Measurements from ENCODE around the gene PLCG2. TPM values are rescaled to one million over a fixed set of nuclear protein-coding genes. Genes with fewer than 3 reads are reported as not detected.

Gene PLCG2
- total RNA-seq, 2 donors from 2014 or later, result 11.6 to 30.9 TPM

- no peaks in the 10 kb centered on the region for H3K36me3 ChIP-seq
- H3K4me3 ChIP-seq, result no peak overlapping the region
- no peak for TF ChIP-seq CTCF (IDR thresholded peaks at IDR 0.05)
- no peaks in the 10 kb centered on the region for H3K9me3 ChIP-seq
- no peaks in the 10 kb centered on the region for H3K4me1 ChIP-seq (ENCODE audit: control insufficient read depth in 1 of 2, low read depth in 2 of 2)
- no peak overlapping the region for H3K27ac ChIP-seq
- no peak for ATAC-seq (ENCODE audit: insufficient number of reproducible peaks, low FRiP score, low read depth)
- no peaks in the 10 kb centered on the region for H3K27me3 ChIP-seq (replicated peaks; ENCODE audit: insufficient read depth)
- no peak for DNase-seq (ENCODE audit: low spot score)
These were observed 31.3 kb downstream of the PLCG2 start for GRCh38 chr16:81810361-81810760.

GRCh38 chr16:81810894-81811538 lies 31.9 kb downstream of the PLCG2 start:
- Histone ChIP-seq H3K27me3 (replicated peaks; ENCODE audit: insufficient read depth) (no peaks in the 10 kb centered on the region), H3K4me3 (no peak overlapping the region), H3K9me3 (no peaks in the 10 kb centered on the region), H3K36me3 (no peaks in the 10 kb centered on the region), H3K4me1 (ENCODE audit: control insufficient read depth in 1 of 2, low read depth in 2 of 2) (no peaks in the 10 kb centered on the region), H3K27ac (no peak overlapping the region)
- DNase-seq (ENCODE audit: low spot score) (no peak), ATAC-seq (ENCODE audit: insufficient number of reproducible peaks, low FRiP score, low read depth) (no peak)
- no peak for TF ChIP-seq CTCF (IDR thresholded peaks at IDR 0.05)

DNA sequence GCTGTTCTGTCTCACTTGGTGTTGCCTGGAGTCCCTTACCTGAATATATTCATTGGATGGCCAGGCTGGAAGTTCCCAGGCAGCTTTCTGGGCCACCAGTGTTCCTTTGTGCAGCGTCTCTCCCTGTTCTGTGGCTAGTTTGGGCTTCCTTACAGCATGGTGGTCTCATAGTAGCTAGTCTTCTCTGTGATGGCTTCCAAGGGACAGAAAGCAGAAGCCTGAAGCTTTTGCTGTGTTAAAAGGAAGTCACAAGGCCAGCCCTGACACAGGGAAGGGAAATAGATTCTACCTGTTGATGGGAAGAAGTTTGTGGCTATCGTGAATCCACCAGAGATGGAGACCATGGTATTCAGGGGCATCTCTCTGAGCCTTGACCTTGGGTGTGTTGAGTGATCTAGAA lies 34.6 kb downstream of the PLCG2 start:
- no peaks in the 10 kb centered on the region for H3K36me3 ChIP-seq
- no peak for DNase-seq (ENCODE audit: low spot score)
- no peaks in the 10 kb centered on the region for H3K27me3 ChIP-seq (replicated peaks; ENCODE audit: insufficient read depth)
- ATAC-seq (ENCODE audit: insufficient number of reproducible peaks, low FRiP score, low read depth), result no peak
- no peaks in the 10 kb centered on the region for H3K4me1 ChIP-seq (ENCODE audit: control insufficient read depth in 1 of 2, low read depth in 2 of 2)
- no peak for TF ChIP-seq CTCF (IDR thresholded peaks at IDR 0.05)
- no peak overlapping the region for H3K4me3 ChIP-seq
- no peaks in the 10 kb centered on the region for H3K9me3 ChIP-seq
- no peak overlapping the region for H3K27ac ChIP-seq

DNA sequence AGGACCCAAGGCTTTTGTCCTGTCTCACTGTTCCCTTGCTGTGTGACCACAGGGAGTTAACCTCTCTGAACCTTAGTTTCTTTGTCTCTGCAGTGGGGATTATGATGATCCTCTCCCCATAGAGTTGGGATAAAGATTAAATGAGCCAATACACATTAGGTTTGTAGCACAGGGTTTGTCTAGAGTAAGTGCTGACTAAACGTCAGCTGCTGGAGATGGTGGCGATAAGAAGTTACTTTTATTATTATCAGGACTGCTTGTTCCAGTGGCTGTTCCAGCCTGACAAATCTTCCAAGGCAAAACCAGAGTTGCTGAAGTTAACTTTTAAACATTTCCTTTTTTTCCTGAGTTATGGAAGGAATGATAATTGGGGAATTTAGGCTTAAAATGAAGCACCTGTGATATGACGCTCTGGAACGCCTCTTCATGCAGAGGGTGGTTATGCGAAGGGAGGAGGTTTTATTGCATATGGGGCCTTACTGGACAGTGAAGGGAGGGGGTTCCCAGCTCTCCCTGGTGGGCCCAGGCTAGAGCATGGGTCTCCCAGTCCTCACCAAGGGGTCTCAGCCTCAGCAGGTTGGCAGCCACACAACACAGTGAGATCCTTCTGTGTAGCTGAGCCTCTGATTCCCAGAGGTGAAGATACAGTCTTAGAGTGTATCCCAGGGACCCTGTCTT lies 35.8 kb downstream of the PLCG2 start:
- no peak overlapping the region for H3K27ac ChIP-seq
- no peak for TF ChIP-seq CTCF (IDR thresholded peaks at IDR 0.05)
- no peaks in the 10 kb centered on the region for H3K27me3 ChIP-seq (replicated peaks; ENCODE audit: insufficient read depth)
- ATAC-seq (ENCODE audit: insufficient number of reproducible peaks, low FRiP score, low read depth) (no peak), DNase-seq (ENCODE audit: low spot score) (no peak)
- no peaks in the 10 kb centered on the region for H3K9me3 ChIP-seq
- no peaks in the 10 kb centered on the region for H3K36me3 ChIP-seq
- H3K4me3 ChIP-seq, result no peak overlapping the region
- H3K4me1 ChIP-seq (ENCODE audit: control insufficient read depth in 1 of 2, low read depth in 2 of 2), result no peaks in the 10 kb centered on the region

- no peaks in the 10 kb centered on the region for H3K36me3 ChIP-seq
- no peaks in the 10 kb centered on the region for H3K9me3 ChIP-seq
- ATAC-seq (ENCODE audit: insufficient number of reproducible peaks, low FRiP score, low read depth), result no peak
- H3K27me3 ChIP-seq (replicated peaks; ENCODE audit: insufficient read depth), result no peaks in the 10 kb centered on the region
- no peak overlapping the region for H3K4me3 ChIP-seq
- no peaks in the 10 kb centered on the region for H3K4me1 ChIP-seq (ENCODE audit: control insufficient read depth in 1 of 2, low read depth in 2 of 2)
- no peak overlapping the region for H3K27ac ChIP-seq
- no peak for DNase-seq (ENCODE audit: low spot score)
- no peak for TF ChIP-seq CTCF (IDR thresholded peaks at IDR 0.05)
These were observed 36.3 kb downstream of the PLCG2 start for GRCh38 chr16:81815429-81815766.
